GM21423 (cell line): ENCODE measurements around the gene AGAP1.

Experiments used
- ATAC-seq: cut with Tn5 transposase; IDR thresholded peaks from one replicate; pipeline ENCODE4 v1.9.1; 2021; ENCODE audit warnings: mild to moderate bottlenecking, moderate library complexity; ENCODE audit not compliant: unreplicated experiment

Gene AGAP1

DNA sequence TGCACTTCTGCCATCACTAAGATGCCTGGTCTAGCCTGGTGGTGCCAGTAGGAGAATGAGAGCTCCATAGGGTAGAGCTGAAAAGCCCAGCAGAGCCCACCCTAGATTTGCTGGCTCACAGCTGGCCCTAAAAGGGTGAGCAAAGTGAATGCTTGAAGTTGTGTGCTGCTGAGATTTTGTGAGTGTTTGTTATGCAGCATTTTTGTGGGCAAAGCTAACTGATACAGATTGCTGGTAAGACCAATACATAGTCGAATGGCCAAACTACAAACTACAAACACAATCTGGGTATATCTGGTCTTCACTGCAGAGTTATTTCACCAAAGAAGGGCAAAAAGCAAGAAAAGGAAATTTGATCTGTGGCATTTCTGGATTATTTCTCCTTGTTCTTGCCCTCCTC is 7.1 kb upstream of the AGAP1 start:
- ATAC-seq = no peak

DNA sequence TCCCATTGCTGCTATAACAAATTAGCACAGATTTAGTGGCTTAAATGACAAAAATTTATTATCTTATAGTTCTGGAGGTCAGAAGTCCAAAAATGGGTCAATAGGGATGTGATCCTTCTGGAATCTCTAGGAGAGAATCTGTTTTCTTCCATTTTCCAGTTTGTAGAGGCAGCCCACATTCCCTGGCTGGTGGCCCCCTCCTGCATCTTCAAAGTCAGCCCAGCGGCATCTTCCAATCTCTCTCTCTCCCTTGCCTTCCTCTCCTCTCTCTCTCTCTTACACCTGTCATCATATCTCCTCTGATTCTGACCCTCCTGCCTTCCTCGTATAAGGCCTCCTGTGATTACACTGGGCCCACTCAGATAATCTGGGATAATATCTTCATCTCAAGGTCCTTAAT is 3.9 kb upstream of the AGAP1 start:
- no peak for ATAC-seq

DNA sequence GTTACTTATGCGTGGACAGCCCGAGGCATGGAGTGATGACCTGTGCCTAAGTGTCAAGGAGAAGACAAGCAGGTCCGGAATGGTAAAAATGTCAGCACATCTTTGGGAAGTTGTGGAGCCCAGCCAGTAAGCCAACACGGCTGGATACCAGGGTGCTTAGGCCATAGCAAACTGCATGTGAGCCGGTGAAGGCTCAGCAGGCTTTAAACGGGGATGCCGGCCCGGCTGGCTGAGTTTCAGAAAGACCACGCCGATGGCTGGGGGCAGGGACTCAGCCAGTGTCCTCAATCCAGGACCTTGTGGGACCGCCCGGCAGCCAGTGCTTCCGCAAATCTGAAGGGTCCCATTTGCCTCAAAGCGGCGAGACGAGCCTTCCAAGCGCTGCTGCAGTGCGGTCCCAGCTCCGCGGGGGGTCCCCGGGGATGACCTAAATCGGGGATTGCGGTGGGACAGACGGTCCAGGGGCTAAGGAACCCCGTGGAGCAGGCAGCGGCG is 946 bp upstream of the AGAP1 start:
- no peak for ATAC-seq

DNA sequence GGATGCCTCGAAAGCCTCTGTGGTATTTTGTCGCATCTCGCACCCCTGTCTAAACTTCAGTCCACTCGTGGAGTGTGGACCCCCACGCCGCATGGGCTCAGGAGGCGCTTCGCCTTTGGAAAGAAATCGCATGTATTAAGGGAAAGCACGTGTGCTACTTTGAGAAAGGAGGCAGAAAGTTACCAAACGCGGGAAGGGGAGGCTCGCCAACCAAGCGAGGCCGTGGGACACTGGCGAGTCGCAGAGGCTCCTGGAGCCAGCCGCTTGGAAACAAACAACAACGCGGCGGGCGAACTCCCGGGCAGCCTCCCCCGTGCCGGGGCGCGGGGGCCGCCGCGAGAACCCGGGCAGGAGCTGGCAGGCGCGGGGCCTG is 455 bp upstream of the AGAP1 start:
- no peak for ATAC-seq

DNA sequence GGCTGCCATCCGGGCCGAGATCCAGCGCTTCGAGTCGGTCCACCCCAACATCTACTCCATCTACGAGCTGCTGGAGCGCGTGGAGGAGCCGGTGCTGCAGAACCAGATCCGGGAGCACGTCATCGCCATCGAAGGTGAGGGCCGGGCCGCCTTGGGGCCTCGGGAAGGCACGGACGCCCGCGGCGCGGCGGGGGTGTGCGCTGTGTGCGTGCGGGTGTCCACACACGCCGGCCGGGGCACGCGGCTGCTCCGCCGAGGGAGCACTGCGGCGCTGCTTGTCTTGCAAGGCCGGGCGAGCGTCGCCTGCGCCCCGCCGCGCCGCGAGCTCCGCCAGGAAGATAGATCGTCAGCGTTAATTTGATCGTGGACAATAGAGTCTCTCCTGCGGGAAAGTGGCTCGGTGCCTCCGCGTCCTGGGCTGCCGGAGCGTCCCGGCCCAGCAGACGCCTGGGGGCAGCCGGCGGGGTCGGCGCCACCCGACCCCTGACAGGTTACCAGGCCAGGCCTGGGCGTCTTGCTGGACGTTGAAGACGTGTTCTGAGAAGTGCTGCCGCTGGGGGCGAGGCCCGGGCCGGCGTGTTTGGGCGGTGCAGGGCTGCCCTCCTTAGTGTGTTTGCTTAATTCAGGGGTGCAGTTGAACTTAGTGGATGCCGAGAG is 1.0 kb downstream of the AGAP1 start:
- no peak for ATAC-seq

DNA sequence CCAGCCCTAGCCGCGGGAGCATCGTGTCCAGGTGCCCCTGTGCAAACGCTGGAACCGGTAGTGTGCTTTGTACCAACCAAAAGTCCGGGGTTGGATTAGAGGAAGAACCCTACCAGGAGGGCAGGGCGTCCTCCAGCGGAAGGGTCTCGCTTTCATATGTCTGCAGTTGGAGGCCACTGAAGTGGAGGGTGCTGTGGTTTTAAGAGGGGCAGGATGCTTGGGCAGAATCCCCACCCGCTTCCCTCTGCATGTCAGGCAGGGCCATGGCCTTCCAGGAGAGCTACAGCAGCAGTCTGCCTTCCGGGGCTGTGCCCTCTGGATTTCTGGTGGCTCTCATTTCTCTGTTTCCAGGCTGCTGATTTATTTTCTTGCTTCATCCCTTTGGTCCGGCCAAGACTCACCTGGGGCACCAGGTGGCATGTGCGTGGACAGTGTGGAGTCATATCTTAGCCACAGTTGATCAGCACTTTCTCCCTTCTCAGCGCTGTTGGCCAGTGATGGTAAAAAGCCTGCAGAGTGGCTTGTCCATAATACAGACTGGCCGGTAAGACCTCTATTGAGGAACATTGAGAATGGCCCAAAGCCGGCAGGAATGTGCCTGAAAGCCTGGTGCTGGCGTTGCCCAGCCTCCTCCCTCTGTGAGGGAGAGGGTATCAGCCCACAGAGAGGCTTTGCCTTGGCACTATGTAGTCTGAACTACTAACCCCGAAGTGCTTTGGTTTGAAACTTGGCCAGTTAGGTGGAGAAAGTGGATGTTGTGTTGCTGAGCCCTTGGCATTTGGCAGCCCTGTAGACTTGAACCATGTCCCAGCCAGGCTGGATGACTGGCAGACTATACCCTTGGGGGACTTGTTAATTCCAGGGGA is 1.8 kb downstream of the AGAP1 start:
- ATAC-seq = no peak

DNA sequence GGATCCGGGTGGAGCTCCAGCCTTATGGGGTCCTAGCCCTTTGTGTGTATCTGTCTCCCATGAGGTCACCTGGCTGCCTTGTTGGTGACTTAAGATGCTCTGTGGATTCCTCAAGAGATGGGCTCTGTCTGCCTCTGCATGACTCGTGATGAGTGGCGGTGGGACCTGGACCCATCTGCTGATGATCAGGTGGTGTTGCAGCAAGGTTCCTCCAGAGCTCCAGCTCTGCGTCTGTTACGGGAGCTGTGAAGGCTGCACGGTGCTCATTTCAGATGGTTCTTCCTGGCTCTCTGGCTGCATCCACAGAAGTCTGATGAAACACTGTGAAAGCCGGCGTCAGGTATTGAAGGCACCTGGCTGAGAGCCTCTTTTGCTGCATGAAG is 2.4 kb downstream of the AGAP1 start:
- no peak for ATAC-seq

DNA sequence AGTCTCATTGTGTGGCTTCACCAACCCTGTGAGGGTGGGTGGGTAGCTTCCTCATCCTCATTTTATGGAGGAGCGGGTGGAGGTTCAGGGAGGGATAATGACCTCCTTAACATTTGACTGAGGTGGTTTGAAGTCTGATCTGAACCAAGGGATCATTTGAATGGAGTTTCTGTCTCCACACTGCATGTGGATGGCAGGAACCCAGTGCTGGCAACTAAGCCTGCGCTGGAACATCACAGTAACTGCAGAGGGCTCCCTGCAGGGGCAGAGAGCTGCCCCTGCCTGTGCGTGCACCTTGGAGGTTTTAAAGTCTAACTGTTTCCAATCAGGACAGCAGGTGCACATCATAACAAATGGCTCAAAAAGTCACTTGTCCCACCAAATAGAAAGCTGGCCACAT is 3.3 kb downstream of the AGAP1 start:
- ATAC-seq = no peak

DNA sequence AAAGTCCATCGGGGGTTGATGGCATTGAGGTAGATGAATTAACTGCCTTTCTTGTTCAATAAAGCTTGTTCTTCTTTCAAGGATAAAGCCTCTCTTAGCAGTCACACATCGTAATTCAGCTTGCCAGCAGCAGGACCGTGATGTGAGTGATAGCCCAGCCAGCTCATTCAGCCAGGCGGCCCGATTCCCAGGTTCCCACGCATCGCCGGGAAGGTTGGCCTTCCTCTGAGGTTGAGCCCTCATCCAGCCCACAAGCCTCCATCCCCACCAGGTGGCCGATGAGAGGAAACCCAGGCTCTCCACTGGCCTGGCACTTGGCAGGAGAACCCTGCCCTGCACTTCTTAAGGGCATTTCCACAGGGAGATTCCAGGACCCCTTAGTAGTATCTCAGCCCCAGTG is 4.7 kb downstream of the AGAP1 start:
- no peak for ATAC-seq

DNA sequence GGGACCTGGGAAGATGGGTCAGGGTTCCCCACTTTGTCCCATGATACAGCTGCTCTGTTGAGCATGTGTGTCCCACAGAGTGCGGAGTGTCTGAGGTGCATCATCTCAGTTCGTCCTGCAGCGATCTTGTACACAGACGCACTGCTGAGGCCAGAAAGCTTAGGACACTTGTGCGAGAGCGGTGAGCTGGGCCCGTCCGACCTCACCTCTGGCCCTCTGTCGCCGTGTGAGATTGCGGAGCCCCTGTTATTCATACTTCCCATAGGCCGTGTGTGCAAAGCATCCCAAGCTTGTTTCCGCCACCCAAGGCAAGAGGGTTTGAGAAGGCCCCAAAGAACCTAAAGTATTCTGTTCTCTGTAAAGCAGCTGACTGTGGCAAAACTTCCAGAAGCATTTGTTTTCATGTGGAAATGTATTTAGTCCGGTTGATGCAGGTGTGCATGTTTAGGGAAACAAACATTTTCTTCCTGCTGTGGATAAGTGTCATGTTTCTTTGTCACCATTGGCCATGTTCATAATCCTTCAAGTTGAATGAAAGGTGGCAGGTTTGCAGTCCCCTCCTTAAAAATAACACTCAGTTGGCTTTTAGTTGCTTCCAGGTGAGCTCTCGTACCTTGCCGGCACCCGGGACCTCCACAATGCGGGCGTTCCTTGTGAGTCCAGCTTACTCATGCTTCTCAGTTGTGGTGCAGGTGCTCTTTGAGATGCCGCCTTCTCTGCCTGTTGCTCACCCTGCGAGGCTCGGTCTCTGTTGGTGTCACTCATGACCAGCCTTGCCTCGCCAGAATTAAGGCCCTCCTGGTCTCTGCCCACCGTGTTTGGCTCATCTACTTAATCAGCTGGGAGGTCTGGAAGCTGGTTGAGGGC is 5.3 kb downstream of the AGAP1 start:
- ATAC-seq = no peak

DNA sequence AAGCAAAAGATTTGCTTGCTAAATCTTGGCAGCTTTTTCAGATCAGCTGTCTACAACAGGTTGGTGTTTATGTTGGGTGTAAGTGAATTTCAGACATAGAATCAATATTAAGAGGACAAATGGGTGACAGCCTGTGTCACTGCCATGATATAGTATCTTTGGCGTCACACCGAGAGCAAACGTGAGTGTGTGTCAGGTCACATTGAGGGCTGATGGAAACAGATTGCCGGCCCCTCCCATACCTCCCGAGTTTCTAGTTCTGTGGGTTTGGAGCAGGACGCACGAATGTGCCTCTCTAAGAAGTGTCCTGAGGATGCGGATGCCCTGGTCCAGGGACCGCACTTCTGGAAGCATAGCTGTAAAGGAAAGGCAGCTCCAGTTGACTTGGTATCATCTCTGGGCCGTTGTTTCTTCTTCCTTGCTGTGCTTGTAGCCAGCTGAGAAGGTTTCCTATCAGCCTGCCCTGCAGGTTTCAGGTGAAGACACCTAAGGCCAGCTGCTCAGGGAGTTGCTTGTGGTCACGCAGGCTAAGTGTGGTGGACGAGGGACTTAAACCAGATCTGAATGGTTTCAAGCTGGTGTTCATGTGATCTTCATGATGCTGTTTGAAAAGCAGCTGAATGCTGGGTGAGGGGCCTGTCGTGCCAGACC is 6.4 kb downstream of the AGAP1 start:
- ATAC-seq = no peak

DNA sequence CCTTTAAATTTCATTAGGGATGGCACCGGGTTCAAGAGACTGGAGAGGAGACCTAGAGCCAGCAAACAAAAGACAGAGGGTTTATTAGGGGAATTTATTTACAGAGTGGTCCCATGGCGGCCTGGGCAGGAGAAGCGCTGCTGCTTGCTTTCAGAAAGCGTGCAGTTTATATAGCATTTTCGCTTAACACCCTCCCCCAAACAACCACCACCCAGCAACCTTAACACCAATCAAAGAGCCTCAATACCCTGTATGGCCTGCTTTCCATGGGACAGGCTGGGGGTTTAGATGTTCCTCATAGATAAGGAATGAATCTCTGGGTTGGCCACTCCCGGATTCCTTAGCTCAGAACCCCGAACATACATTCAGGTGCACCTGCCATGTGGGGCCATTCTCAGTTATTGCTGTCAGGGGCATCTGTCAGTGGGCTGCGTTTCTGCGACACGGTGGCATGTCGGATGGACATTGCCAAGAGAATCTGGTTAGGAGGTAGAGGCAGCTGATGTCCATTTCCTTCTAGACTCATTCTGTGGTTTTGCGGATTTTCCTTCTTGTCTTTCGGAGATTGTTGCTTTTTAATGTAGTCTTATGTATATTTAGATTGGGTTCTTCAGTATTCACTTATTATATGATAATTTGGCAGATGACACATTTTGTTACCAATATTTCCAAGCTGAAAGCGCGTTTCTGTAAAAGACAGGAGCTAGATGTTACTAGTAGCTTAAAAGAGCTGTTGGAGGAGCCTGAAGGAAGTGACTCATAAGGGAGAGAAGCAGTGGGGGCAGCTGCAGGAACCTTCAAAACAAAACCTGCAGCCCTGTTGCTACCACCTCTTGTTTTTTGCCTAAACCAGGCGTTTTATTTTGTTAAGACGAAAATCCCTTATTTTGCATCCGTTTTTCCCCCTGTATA is 7.2 kb downstream of the AGAP1 start:
- peak; percentile 49 for ATAC-seq

DNA sequence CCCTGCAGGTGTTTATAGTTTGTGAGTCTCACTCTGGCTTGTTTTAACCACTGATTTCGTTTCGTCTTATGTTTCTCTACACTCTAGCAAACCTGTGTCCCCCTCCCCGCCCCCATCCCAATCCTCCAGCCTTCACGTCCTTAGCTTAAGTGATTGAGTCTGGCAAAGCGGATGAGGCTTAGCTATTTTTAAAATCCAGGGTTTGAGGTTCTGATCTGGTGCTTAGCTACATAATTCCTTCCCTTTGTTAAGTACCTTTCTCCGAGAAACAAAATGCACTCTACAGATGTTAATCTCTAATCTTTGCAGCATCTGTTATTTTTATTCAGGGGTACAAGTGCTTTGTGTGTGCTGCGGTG is 7.8 kb downstream of the AGAP1 start:
- peak; percentile 24 for ATAC-seq

DNA sequence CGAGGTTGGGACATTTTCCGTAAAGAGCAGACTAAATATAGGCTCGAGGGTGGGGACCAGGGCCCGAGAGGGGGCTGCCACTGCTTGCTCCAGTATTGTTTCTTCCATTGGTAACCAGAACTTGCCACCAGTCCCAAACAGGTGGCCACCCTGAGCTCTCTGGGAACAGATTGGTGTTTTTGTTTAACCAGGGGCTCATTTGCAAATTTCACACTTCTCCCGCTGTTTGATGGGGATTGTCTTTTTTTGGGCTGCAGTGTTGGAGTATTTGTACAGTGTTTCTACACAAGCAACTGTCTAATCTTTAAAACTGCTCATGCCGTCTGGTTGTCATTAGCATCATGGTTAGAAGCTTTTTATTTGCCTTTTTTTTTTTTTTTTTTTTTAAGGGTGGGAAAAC is 8.5 kb downstream of the AGAP1 start:
- ATAC-seq = no peak

DNA sequence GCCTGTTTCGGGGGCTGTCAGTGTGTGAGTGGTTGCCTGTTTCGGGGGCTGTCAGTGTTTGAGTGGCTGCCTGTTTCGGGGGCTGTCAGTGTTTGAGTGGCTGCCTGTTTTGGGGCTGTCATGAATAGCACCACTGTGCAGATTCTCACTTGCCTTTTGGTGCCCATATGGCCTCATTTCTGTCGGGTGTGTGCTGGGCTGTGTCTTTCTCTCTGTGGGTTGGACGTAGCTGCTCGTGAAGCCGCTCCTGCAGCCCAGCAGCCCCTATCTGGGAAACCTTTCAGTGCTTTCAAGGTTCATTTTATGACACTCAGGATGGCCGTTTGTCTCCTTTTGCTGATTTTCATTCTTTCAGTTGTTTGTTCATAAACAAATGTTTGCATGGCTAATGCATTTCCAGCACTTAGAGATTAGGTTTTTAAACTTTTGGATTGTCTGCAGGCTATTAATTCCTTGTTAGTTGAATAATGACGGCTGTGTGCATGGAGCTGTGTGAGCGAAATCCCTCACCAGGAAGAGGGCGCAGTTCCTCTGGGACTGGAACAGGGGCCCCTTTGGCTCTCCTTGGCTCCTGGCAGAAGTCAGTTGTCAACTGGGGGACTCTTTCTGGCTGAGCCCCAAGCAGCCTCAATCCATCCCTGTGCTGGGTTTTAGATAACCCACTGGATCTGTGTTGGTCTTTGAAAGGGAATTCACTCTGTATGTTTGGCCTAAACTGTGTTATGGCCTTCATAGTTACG is 10.8 kb downstream of the AGAP1 start:
- no peak for ATAC-seq

DNA sequence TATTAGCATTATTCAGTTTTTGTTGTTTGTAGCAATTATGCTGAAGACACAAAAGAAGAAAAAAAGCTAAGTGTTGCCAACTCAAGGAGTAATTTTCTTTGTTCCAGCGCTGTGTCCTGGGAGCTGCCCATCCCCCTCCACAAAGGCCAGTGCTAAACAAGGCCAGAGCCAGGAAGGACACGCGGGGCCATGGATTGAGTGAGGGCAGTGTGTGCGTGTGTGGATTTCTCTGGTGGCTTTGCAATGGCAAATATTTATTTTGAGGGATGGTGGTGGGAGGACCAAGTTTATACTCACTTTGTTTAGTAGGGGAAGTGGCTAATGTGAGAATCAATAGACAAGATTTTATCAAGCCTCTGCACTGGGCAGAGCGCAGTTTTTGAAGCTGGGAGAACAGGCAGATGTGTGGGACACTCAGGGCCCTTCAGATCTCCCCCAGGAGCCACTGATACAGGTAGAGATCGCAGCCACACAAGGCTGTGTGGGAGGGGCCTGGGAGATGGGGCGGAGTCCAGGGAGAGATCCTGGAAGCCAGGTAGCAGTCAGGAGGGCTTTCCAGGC is 11.4 kb downstream of the AGAP1 start:
- no peak for ATAC-seq

DNA sequence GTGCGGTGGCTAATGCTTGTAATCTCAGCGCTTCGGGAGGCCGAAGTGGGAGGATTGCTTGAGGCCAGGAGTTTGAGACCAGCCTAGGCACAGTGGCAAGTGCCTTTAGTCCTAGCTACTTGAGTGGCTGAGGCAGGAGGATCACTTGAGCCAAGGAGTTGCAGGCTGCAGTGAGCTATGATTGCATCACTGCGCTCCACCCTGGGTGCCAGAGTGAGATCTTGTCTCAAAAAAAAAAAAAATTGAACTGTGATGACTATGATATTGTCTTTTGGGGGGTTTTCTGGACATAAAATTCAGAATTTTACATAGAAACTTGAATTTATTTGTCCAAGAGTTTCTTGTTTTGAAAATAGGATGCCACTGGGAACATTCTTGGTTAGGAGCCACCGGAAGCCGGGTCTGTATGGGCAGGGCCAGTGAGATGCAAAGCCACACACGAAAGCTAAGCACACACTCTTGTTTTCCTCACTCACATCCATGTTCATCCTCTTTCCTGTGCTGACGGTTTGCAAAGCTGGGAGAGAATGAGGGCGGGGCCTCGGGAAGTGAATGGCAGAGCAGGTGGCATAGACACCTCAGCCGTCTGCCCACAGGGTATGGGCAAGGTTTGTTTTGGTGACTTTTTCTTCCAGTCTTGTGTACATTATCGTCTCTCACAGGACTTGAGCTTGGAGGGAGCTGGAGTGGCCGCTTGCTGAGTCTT is 12.6 kb downstream of the AGAP1 start:
- ATAC-seq = no peak

DNA sequence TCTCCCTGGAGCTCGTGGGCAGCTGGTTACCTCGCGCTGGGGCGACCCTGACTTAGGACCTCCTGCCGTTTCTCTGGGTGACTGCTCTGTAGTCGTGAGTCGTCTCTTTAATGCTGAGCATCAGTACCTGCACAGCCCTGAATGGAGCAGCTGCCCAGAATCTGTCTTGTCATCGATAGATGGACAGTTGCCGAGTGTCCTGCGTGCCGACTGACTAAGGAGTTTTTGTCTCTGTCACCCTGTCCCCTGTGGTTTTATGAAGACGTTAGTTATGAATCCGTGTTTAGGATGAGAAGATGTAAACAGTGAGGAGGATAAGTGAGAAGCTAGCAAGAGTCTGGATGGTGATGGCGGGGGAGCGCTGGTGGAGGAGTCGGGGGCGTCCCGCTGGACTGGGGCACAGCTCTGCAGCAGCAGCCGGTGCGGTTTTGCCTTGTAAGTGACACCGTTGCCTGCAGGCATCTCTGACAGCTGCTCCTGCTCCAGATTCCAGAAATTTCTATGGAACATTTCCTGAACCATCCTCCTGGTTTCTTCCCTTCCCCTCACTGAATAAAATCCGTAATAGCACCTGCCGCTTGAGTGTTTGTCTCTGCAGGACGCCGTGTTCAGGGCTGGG is 13.3 kb downstream of the AGAP1 start:
- no peak for ATAC-seq
